Frontal cortex (tissue), 4 donors: ENCODE data around the gene MNAT1. TPM values are rescaled to one million over a fixed set of nuclear protein-coding genes. Genes with fewer than 3 reads are reported as not detected.
"Not testable (repeated sequence)": the region's sequence is repeated elsewhere in the genome, so short reads cannot be mapped to it uniquely, and the experiment has no call there.

ENCODE experiments used
- DNase-seq, 2 donors: peaks; one replicate each; pipeline ENCODE4 v3.0.0; 2012; ENCODE audit warnings: low spot score in 2 of 2
- FAIRE-seq: peaks from 2 replicates; lab custom pipeline; 2012; peaks lifted over from hg19 to GRCh38; lab: Jason Lieb, UNC
- total RNA-seq: library from RNA; depleted of rRNA; stranded (reverse); fragments of >200 nt; gene quantifications from one replicate; pipeline ENCODE4 v1.2.3, GENCODE V29; 2014
- donor health status: control.
- donor health status: control.
- donor health status: control.

MNAT1 gene
- total RNA-seq, 1 donor from 2014 or later = 76.2 TPM

- DNase-seq = no peak
- FAIRE-seq = no peak
These were observed 56.3 kb downstream of the MNAT1 start for GRCh38 chr14:60790850-60791249.

- FAIRE-seq = peak; percentile 15
- DNase-seq = no peak
These were observed 61.9 kb downstream of the MNAT1 start for GRCh38 chr14:60796434-60796833.

GRCh38 chr14:60800409-60800808 is 65.8 kb downstream of the MNAT1 start:
- DNase-seq (no peak), FAIRE-seq (no peak)

GRCh38 chr14:60803871-60804270 is 69.3 kb downstream of the MNAT1 start:
- no peak for FAIRE-seq
- DNase-seq = no peak

GRCh38 chr14:60805841-60806430 is 71.4 kb downstream of the MNAT1 start:
- no peak for DNase-seq
- FAIRE-seq = no peak

GRCh38 chr14:60807247-60807646 is 72.7 kb downstream of the MNAT1 start:
- FAIRE-seq (no peak), DNase-seq (no peak)

- no peak for FAIRE-seq
- DNase-seq = no peak
These were observed 73.4 kb downstream of the MNAT1 start for GRCh38 chr14:60807971-60808370.

GRCh38 chr14:60812987-60813386 is 78.4 kb downstream of the MNAT1 start:
- no peak for FAIRE-seq
- DNase-seq = no peak

GRCh38 chr14:60815371-60815770 is 80.8 kb downstream of the MNAT1 start:
- FAIRE-seq = no peak
- DNase-seq = no peak

- no peak for DNase-seq
- FAIRE-seq = peak; percentile 13
These were observed 82.6 kb downstream of the MNAT1 start for GRCh38 chr14:60817113-60817512.

GRCh38 chr14:60819575-60819974 is 85.0 kb downstream of the MNAT1 start:
- FAIRE-seq = no peak
- DNase-seq = no peak

GRCh38 chr14:60838601-60839000 is 104.0 kb downstream of the MNAT1 start:
- no peak for FAIRE-seq
- no peak for DNase-seq

GRCh38 chr14:60839057-60839456 is 104.5 kb downstream of the MNAT1 start:
- no peak for FAIRE-seq

GRCh38 chr14:60839657-60840056 is 105.1 kb downstream of the MNAT1 start:
- DNase-seq (no peak), FAIRE-seq (no peak)

More at GRCh38 chr14:60839057-60839456, 104.5 kb downstream of the MNAT1 start:
- DNase-seq = no peak

- no peak for FAIRE-seq
- DNase-seq = no peak
These were observed 105.8 kb downstream of the MNAT1 start for GRCh38 chr14:60840313-60840712.

- DNase-seq (no peak), FAIRE-seq (no peak)
These were observed 111.0 kb downstream of the MNAT1 start for GRCh38 chr14:60845523-60845922.

GRCh38 chr14:60848066-60848465 is 113.5 kb downstream of the MNAT1 start:
- DNase-seq (no peak), FAIRE-seq (no peak)

GRCh38 chr14:60851692-60852091 is 117.1 kb downstream of the MNAT1 start:
- not testable (repeated sequence) for DNase-seq

GRCh38 chr14:60856111-60856510 is 121.5 kb downstream of the MNAT1 start:
- DNase-seq (no peak), FAIRE-seq (no peak)

More at GRCh38 chr14:60851692-60852091, 117.1 kb downstream of the MNAT1 start:
- FAIRE-seq = not testable (repeated sequence)

GRCh38 chr14:60859525-60859924 is 125.0 kb downstream of the MNAT1 start:
- no peak for DNase-seq
- FAIRE-seq = no peak

- no peak for DNase-seq
- no peak for FAIRE-seq
These were observed 127.1 kb downstream of the MNAT1 start for GRCh38 chr14:60861545-60862140.

- no peak for FAIRE-seq
- DNase-seq = no peak
These were observed 127.7 kb downstream of the MNAT1 start for GRCh38 chr14:60862283-60862682.
